Measurements from ENCODE around the gene P2RX2. TPM values are rescaled to one million over a fixed set of nuclear protein-coding genes. Genes with fewer than 3 reads are reported as not detected.

Gene P2RX2
- total and polyA plus RNA-seq, 2 of the 4 experiments (the other 2 are of a cell fraction) = not detected

- no peak for DNase-seq
- Histone ChIP-seq H3K79me1 (ENCODE audit: low read depth in 1 of 2, low read length in 2 of 2) (no peaks in the 10 kb centered on the region), H3K4ac (ENCODE audit: low read depth, low read length) (no peak overlapping the region), H4K20me1 (ENCODE audit: insufficient read depth, low read length) (peaks cover 7% of the 10 kb centered on the region; the same call in 1 of the 2 replicates), H3K18ac (ENCODE audit: low read depth, low read length) (no peak overlapping the region), H3K23ac (ENCODE audit: low read depth, low read length) (no peak overlapping the region), H3K9ac (ENCODE audit: low read depth, low read length) (no peak overlapping the region), H3K14ac (replicated peaks; ENCODE audit: low read depth, low read length) (no peak overlapping the region), H3K9me1 (ENCODE audit: insufficient read depth, low read length) (no peaks in the 10 kb centered on the region), H2BK5ac (ENCODE audit: low read depth, low read length, poor library complexity, severe bottlenecking) (no peak overlapping the region), H3K4me3 (ENCODE audit: insufficient read depth, low read depth, low read length) (no peak overlapping the region), H2AFZ (replicated peaks; ENCODE audit: low read length, poor library complexity) (no peak overlapping the region), H3K56ac (ENCODE audit: extremely low read depth, insufficient read depth, low read length) (no peak overlapping the region), H3K27ac (ENCODE audit: insufficient read depth, low read length) (no peak overlapping the region), H4K5ac (ENCODE audit: low read depth, low read length) (no peak overlapping the region), H2AK9ac (replicated peaks; ENCODE audit: low read depth, low read length, poor library complexity) (no peak overlapping the region), H2BK20ac (ENCODE audit: low read depth, low read length) (no peak overlapping the region), H3K4me2 (ENCODE audit: low read depth, low read length) (no peak overlapping the region), H3K36me3 (ENCODE audit: control insufficient read depth, insufficient read depth, low read length) (peaks cover 35% of the 10 kb centered on the region), H3K4me1 (ENCODE audit: control insufficient read depth, insufficient read depth, low read length) (no peaks in the 10 kb centered on the region), H2BK15ac (ENCODE audit: low read depth, low read length) (no peak overlapping the region), H2BK120ac (ENCODE audit: low read depth, low read length) (no peak overlapping the region), H4K91ac (ENCODE audit: insufficient read depth, low read depth, low read length) (no peak overlapping the region), H2AK5ac (ENCODE audit: low read depth, low read length) (no peak overlapping the region), H3K27me3 (ENCODE audit: control insufficient read depth, insufficient read depth, low read length) (no peaks in the 10 kb centered on the region), H3K9me3 (ENCODE audit: control insufficient read depth, insufficient read depth, low read length) (no peaks in the 10 kb centered on the region), H4K8ac (ENCODE audit: low read depth in 2 of 2, low read length in 2 of 2) (no peak overlapping the region)
- POLR2A ChIA-PET (ENCODE audit: unreplicated experiment) = no interaction called here
- BruUV-seq (replicated peaks) = no TSS peak
- in situ Hi-C loops (cut with MboI; ENCODE audit: low sequenced_read_pairs) = no loop called here
- CTCF ChIA-PET = no interaction called here
- WGBS, 2 experiments (ENCODE audit: extremely low coverage in 2 of 2, insufficient read length in 1 of 2) = 100% methylated on average over 2 of the region's 12 CpGs; no CpG with 5 or more reads in 1 of the 2 experiments
- intact Hi-C loops (cut with micrococcal nuclease) = no loop called here
- dilution Hi-C loops (cut with HindIII; ENCODE audit: low sequenced_read_pairs, unreplicated experiment) = no loop called here
- TF ChIP-seq BHLHE40 (IDR thresholded peaks at IDR 0.05; ENCODE audit: low read depth, low read length) (no peak), RFX5 (IDR thresholded peaks at IDR 0.05; ENCODE audit: low read depth, low read length) (no peak)
- no peak for ATAC-seq (ENCODE audit: low read depth)
Measured at GRCh38 chr12:132639956-132640520, 21.5 kb downstream of the P2RX2 start.

Data from IMR-90 (cell line).